GM21825 (cell line): ENCODE measurements around the gene BCL11B.
"Not testable (repeated sequence)": the region's sequence is repeated elsewhere in the genome, so short reads cannot be mapped to it uniquely, and the experiment has no call there.

Experiments used
- ATAC-seq: cut with Tn5 transposase; IDR thresholded peaks from one replicate; pipeline ENCODE4 v1.9.1; 2021; ENCODE audit warnings: mild to moderate bottlenecking, moderate library complexity; ENCODE audit not compliant: unreplicated experiment

The BCL11B gene

GRCh38 chr14:99186336-99186735 lies 85.7 kb downstream of the BCL11B start:
- ATAC-seq: not testable (repeated sequence)

GRCh38 chr14:99185436-99186068 lies 86.4 kb downstream of the BCL11B start:
- ATAC-seq: no peak

- no peak for ATAC-seq
These were observed 88.3 kb downstream of the BCL11B start for GRCh38 chr14:99183716-99184115.

GRCh38 chr14:99183311-99183710 lies 88.7 kb downstream of the BCL11B start:
- ATAC-seq: no peak

- ATAC-seq: no peak
These were observed 89.3 kb downstream of the BCL11B start for GRCh38 chr14:99182548-99183250.

GRCh38 chr14:99181804-99182520 lies 90.0 kb downstream of the BCL11B start:
- ATAC-seq: no peak

- no peak for ATAC-seq
These were observed 90.8 kb downstream of the BCL11B start for GRCh38 chr14:99181241-99181640.

- ATAC-seq: no peak
These were observed 92.1 kb downstream of the BCL11B start for GRCh38 chr14:99179946-99180345.

- ATAC-seq: no peak
These were observed 92.5 kb downstream of the BCL11B start for GRCh38 chr14:99179506-99179905.

- no peak for ATAC-seq
These were observed 93.8 kb downstream of the BCL11B start for GRCh38 chr14:99177886-99178835.

GRCh38 chr14:99177046-99177655 lies 94.8 kb downstream of the BCL11B start:
- no peak for ATAC-seq

GRCh38 chr14:99176156-99176945 lies 95.6 kb downstream of the BCL11B start:
- no peak for ATAC-seq

GRCh38 chr14:99175331-99176155 lies 96.5 kb downstream of the BCL11B start:
- ATAC-seq: no peak

GRCh38 chr14:99174770-99175319 lies 97.2 kb downstream of the BCL11B start:
- ATAC-seq: no peak

- ATAC-seq: no peak
These were observed 97.8 kb downstream of the BCL11B start for GRCh38 chr14:99174081-99174769.

GRCh38 chr14:99173506-99173905 lies 98.5 kb downstream of the BCL11B start:
- ATAC-seq: no peak

- no peak for ATAC-seq
These were observed 98.9 kb downstream of the BCL11B start for GRCh38 chr14:99173086-99173485.

- no peak for ATAC-seq
These were observed 100.6 kb downstream of the BCL11B start for GRCh38 chr14:99171396-99171795.
